ENCODE results near the gene MYO10.

DNA sequence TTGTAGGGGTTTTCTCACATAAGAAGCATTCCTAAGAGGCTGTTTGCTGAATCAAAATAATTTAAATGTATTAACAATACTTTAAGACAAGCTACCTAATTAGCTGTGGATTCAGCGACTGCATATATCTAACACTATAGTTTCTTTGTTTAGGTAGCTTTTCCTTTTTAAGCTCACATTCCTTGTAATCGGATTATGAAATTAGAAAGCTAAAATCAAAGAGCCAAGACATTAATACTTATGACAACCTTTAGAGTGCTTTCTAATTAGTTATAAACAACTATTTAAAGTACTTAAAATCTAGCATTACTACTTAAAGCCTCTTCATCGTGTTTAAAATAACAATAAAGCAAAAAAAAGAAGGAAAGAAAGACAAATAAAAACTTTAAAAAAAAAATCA is 182.0 kb downstream of the MYO10 start:
- TF ChIP-seq, protein P1, sequence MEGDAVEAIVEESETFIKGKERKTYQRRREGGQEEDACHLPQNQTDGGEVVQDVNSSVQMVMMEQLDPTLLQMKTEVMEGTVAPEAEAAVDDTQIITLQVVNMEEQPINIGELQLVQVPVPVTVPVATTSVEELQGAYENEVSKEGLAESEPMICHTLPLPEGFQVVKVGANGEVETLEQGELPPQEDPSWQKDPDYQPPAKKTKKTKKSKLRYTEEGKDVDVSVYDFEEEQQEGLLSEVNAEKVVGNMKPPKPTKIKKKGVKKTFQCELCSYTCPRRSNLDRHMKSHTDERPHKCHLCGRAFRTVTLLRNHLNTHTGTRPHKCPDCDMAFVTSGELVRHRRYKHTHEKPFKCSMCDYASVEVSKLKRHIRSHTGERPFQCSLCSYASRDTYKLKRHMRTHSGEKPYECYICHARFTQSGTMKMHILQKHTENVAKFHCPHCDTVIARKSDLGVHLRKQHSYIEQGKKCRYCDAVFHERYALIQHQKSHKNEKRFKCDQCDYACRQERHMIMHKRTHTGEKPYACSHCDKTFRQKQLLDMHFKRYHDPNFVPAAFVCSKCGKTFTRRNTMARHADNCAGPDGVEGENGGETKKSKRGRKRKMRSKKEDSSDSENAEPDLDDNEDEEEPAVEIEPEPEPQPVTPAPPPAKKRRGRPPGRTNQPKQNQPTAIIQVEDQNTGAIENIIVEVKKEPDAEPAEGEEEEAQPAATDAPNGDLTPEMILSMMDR (IDR thresholded peaks at IDR 0.05): no peak
- no peak for TF ChIP-seq POLR2A (IDR thresholded peaks at IDR 0.05)
- TF ChIP-seq EP300 (IDR thresholded peaks at IDR 0.05): no peak

Data from tibial nerve (tissue), 4 donors.